Amygdala (tissue), 56 donors: ENCODE results near the gene RTN1.

Experiments
- DNase-seq, 56 donors: peaks; one replicate each; lab custom pipeline; 2025; lab: John Stamatoyannopoulos, UW

RTN1 gene

GRCh38 chr14:59580911-59581310 is 289.7 kb downstream of the RTN1 start:
- DNase-seq: no peak

- DNase-seq: peak in 51 of 56 donors; percentile 3 to 89 (median 56)
These were observed 294.0 kb downstream of the RTN1 start, which contains the start of gene CCDC175 for GRCh38 chr14:59576332-59577294. TSS of gene CCDC175 (minus strand) at chr14:59576812. CDS start at chr14:59576775, 37 bp downstream.

DNA sequence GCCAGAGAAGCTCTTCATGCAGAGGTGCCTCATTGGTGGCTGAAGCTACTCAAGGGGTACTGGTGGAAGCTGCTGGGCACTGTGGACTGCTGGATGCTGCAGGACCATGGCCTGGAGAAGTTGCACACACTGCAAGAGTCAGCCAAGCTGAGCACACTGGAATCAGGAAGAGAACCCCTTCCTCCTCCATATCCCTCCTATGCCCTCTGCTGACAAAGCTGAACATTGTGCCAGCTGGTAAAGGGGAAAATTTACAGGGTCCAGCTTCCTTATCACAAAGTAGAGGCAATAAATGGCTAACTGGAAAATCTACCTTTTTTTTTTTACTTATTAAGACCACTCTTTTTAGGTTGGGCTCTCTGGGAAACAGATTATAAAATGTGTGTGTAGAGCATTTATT is 300.5 kb downstream of the RTN1 start:
- DNase-seq: no peak

DNA sequence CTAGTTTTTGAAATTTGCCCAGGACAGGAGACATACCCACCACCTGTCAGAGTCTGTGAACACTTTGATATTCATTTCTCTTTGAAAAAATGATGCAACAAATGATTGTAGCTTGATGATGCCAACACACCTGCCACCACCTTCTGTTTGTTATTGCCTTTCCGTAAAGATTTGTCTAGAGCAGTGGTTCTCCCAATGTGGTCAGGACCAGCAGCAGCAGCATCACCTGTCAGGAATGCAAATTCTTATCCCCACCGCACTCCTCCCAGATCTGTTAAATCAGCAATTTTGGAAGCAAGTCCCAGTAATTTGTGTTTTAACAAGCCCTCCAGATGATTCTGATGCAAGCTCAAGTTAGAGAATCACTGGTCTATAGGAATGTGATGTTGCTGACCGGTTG is 303.9 kb downstream of the RTN1 start:
- DNase-seq: no peak

GRCh38 chr14:59566296-59566695 is 304.3 kb downstream of the RTN1 start:
- no peak for DNase-seq

DNA sequence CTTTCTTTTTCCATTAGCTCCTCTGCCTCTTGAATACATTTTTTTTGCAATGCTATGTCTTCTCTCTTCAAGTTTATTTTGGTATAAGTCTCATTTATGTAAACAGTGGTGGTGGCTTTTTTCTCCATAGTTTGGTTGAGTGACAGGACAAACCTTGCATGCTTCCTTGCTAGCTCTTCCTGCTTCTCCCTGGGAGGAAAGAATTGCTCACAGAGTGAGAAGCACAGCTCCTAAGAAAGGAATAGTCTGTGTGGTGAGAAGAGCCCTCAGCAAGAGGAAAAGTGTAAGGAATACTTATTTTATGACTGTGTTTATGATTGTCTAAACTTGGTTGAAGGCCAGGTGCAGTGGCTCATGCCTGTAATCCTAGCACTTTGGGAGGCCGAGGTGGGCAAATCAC is 305.5 kb downstream of the RTN1 start:
- DNase-seq: no peak

DNA sequence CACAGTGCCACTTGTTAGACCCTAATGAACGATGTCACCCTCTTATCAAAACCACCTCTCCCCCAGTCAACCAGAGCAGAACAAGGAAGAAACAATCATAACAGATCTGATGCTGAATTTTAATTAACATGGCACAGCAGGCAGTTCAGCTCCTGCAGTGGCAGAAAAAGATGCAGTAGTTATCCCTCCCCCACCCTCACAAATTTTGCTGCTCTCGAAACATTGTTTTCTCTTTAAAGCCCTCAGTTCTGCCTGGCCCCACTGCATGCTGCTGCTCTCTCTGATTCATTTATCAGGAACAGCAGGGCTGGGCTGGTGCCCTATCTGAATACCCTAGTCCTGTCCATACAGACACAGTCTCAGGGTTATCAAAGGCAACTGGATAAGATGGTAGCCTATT is 306.2 kb downstream of the RTN1 start:
- DNase-seq: no peak

DNA sequence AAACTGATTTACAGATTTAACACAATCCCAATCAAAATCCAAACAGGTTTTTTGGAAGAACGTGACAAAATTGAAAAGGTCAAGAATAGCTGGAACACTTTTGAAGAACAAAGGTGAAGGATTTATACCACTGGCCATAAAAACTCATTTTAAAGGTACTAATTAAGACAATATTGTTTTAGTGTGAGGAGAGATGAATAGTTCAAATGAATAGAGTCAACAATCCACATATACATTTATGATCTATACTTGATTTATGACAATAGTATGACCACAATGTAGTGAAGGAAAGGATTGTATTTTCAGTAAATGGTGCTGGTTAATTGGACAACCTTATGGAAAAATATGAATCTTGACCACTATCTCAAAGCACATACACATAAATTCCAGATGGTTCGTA is 323.3 kb downstream of the RTN1 start:
- no peak for DNase-seq
